Measurements from ENCODE around the gene LMNTD2.
"Not testable (repeated sequence)": the region's sequence is repeated elsewhere in the genome, so short reads cannot be mapped to it uniquely, and the experiment has no call there.

Gene LMNTD2

GRCh38 chr11:528815-529727 lies 31.5 kb downstream of the LMNTD2 start:
- DNase-seq (ENCODE audit: low read depth) = no peak
- H3K4me3 ChIP-seq (ENCODE audit: low read length) = no peak overlapping the region
- no peaks in the 10 kb centered on the region for H3K9me3 ChIP-seq (ENCODE audit: control insufficient read depth, low read length)
- H3K36me3 ChIP-seq (ENCODE audit: control insufficient read depth, insufficient read depth, low read length, severe bottlenecking) = peaks cover 12% of the 10 kb centered on the region
- no peak overlapping the region for H3K9ac ChIP-seq (ENCODE audit: low read length)
- H3K4me1 ChIP-seq (ENCODE audit: control insufficient read depth, insufficient read depth, low read length) = peaks cover 3% of the 10 kb centered on the region
- no peaks in the 10 kb centered on the region for H3K27me3 ChIP-seq (replicated peaks; ENCODE audit: control insufficient read depth, insufficient read depth, low read length)

GRCh38 chr11:528166-528814 lies 32.2 kb downstream of the LMNTD2 start:
- no peak for DNase-seq (ENCODE audit: low read depth)
- peaks cover 8% of the 10 kb centered on the region for H3K36me3 ChIP-seq (ENCODE audit: control insufficient read depth, insufficient read depth, low read length, severe bottlenecking)
- H3K27me3 ChIP-seq (replicated peaks; ENCODE audit: control insufficient read depth, insufficient read depth, low read length) = no peaks in the 10 kb centered on the region
- no peaks in the 10 kb centered on the region for H3K4me1 ChIP-seq (ENCODE audit: control insufficient read depth, insufficient read depth, low read length)
- no peak overlapping the region for H3K9ac ChIP-seq (ENCODE audit: low read length)
- H3K9me3 ChIP-seq (ENCODE audit: control insufficient read depth, low read length) = no peaks in the 10 kb centered on the region
- no peak overlapping the region for H3K4me3 ChIP-seq (ENCODE audit: low read length)

GRCh38 chr11:526192-526591 lies 34.3 kb downstream of the LMNTD2 start:
- Histone ChIP-seq H3K9ac (ENCODE audit: low read length) (no peak overlapping the region), H3K4me3 (ENCODE audit: low read length) (no peak overlapping the region), H3K36me3 (ENCODE audit: control insufficient read depth, insufficient read depth, low read length, severe bottlenecking) (no peaks in the 10 kb centered on the region), H3K27me3 (replicated peaks; ENCODE audit: control insufficient read depth, insufficient read depth, low read length) (no peaks in the 10 kb centered on the region), H3K9me3 (ENCODE audit: control insufficient read depth, low read length) (no peaks in the 10 kb centered on the region), H3K4me1 (ENCODE audit: control insufficient read depth, insufficient read depth, low read length) (no peaks in the 10 kb centered on the region)
- DNase-seq (ENCODE audit: low read depth) = no peak

- Histone ChIP-seq H3K9ac (ENCODE audit: low read length) (no peak overlapping the region), H3K9me3 (ENCODE audit: control insufficient read depth, low read length) (no peaks in the 10 kb centered on the region), H3K36me3 (ENCODE audit: control insufficient read depth, insufficient read depth, low read length, severe bottlenecking) (no peaks in the 10 kb centered on the region), H3K4me1 (ENCODE audit: control insufficient read depth, insufficient read depth, low read length) (peaks cover 3% of the 10 kb centered on the region), H3K4me3 (ENCODE audit: low read length) (no peak overlapping the region), H3K27me3 (replicated peaks; ENCODE audit: control insufficient read depth, insufficient read depth, low read length) (no peaks in the 10 kb centered on the region)
- no peak for DNase-seq (ENCODE audit: low read depth)
Observed at GRCh38 chr11:521177-521688, 39.3 kb downstream of the LMNTD2 start.

GRCh38 chr11:520428-521176 lies 39.9 kb downstream of the LMNTD2 start:
- peaks cover 3% of the 10 kb centered on the region for H3K4me1 ChIP-seq (ENCODE audit: control insufficient read depth, insufficient read depth, low read length)
- H3K36me3 ChIP-seq (ENCODE audit: control insufficient read depth, insufficient read depth, low read length, severe bottlenecking) = no peaks in the 10 kb centered on the region
- H3K27me3 ChIP-seq (replicated peaks; ENCODE audit: control insufficient read depth, insufficient read depth, low read length) = no peaks in the 10 kb centered on the region
- H3K9ac ChIP-seq (ENCODE audit: low read length) = no peak overlapping the region
- H3K9me3 ChIP-seq (ENCODE audit: control insufficient read depth, low read length) = no peaks in the 10 kb centered on the region
- H3K4me3 ChIP-seq (ENCODE audit: low read length) = no peak overlapping the region
- DNase-seq (ENCODE audit: low read depth) = no peak

- H3K9ac ChIP-seq (ENCODE audit: low read length) = peak overlapping the region; percentile 60
- peak overlapping the region; percentile 76 for H3K4me3 ChIP-seq (ENCODE audit: low read length)
- peak; percentile 96 for DNase-seq (ENCODE audit: low read depth)
- H3K4me1 ChIP-seq (ENCODE audit: control insufficient read depth, insufficient read depth, low read length) = peaks cover 3% of the 10 kb centered on the region
- peaks cover 10% of the 10 kb centered on the region for H3K36me3 ChIP-seq (ENCODE audit: control insufficient read depth, insufficient read depth, low read length, severe bottlenecking)
- no peaks in the 10 kb centered on the region for H3K9me3 ChIP-seq (ENCODE audit: control insufficient read depth, low read length)
- no peaks in the 10 kb centered on the region for H3K27me3 ChIP-seq (replicated peaks; ENCODE audit: control insufficient read depth, insufficient read depth, low read length)
Observed at GRCh38 chr11:518463-519202, 41.9 kb downstream of the LMNTD2 start.

GRCh38 chr11:516918-517685 lies 43.4 kb downstream of the LMNTD2 start:
- DNase-seq (ENCODE audit: low read depth) = not testable (repeated sequence)

GRCh38 chr11:516400-516799 lies 44.1 kb downstream of the LMNTD2 start:
- Histone ChIP-seq H3K9ac (ENCODE audit: low read length) (no peak overlapping the region), H3K36me3 (ENCODE audit: control insufficient read depth, insufficient read depth, low read length, severe bottlenecking) (peaks cover 22% of the 10 kb centered on the region), H3K4me1 (ENCODE audit: control insufficient read depth, insufficient read depth, low read length) (peaks cover 3% of the 10 kb centered on the region)

More at GRCh38 chr11:516918-517685, 43.4 kb downstream of the LMNTD2 start:
- H3K27me3 ChIP-seq (replicated peaks; ENCODE audit: control insufficient read depth, insufficient read depth, low read length); H3K9ac ChIP-seq (ENCODE audit: low read length); H3K4me3 ChIP-seq (ENCODE audit: low read length); H3K4me1 ChIP-seq (ENCODE audit: control insufficient read depth, insufficient read depth, low read length); H3K9me3 ChIP-seq (ENCODE audit: control insufficient read depth, low read length): not testable (repeated sequence)
- H3K36me3 ChIP-seq (ENCODE audit: control insufficient read depth, insufficient read depth, low read length, severe bottlenecking) = peaks cover 22% of the 10 kb centered on the region

GRCh38 chr11:515131-515530 lies 45.4 kb downstream of the LMNTD2 start:
- H3K36me3 ChIP-seq (ENCODE audit: control insufficient read depth, insufficient read depth, low read length, severe bottlenecking) = peaks cover 22% of the 10 kb centered on the region
- no peak overlapping the region for H3K4me3 ChIP-seq (ENCODE audit: low read length)
- H3K4me1 ChIP-seq (ENCODE audit: control insufficient read depth, insufficient read depth, low read length) = peaks cover 3% of the 10 kb centered on the region
- H3K27me3 ChIP-seq (replicated peaks; ENCODE audit: control insufficient read depth, insufficient read depth, low read length) = no peaks in the 10 kb centered on the region
- H3K9me3 ChIP-seq (ENCODE audit: control insufficient read depth, low read length) = no peaks in the 10 kb centered on the region
- DNase-seq (ENCODE audit: low read depth) = no peak
- H3K9ac ChIP-seq (ENCODE audit: low read length) = no peak overlapping the region

More at GRCh38 chr11:516400-516799, 44.1 kb downstream of the LMNTD2 start:
- Histone ChIP-seq H3K4me3 (ENCODE audit: low read length) (no peak overlapping the region), H3K9me3 (ENCODE audit: control insufficient read depth, low read length) (no peaks in the 10 kb centered on the region), H3K27me3 (replicated peaks; ENCODE audit: control insufficient read depth, insufficient read depth, low read length) (no peaks in the 10 kb centered on the region)
- DNase-seq (ENCODE audit: low read depth) = no peak

GRCh38 chr11:514606-515005 lies 45.9 kb downstream of the LMNTD2 start:
- Histone ChIP-seq H3K36me3 (ENCODE audit: control insufficient read depth, insufficient read depth, low read length, severe bottlenecking) (peaks cover 27% of the 10 kb centered on the region), H3K9ac (ENCODE audit: low read length) (no peak overlapping the region), H3K4me1 (ENCODE audit: control insufficient read depth, insufficient read depth, low read length) (peaks cover 3% of the 10 kb centered on the region), H3K9me3 (ENCODE audit: control insufficient read depth, low read length) (no peaks in the 10 kb centered on the region), H3K27me3 (replicated peaks; ENCODE audit: control insufficient read depth, insufficient read depth, low read length) (no peaks in the 10 kb centered on the region), H3K4me3 (ENCODE audit: low read length) (no peak overlapping the region)
- DNase-seq (ENCODE audit: low read depth) = no peak

Measured in adipocyte (in vitro differentiated cells).